ENCODE results near the gene CCDC50.

The CCDC50 gene

GRCh38 chr3:191321019-191321767, 8.0 kb upstream of the CCDC50 start:
- DNase-seq, result no peak

GRCh38 chr3:191324936-191325335, 4.3 kb upstream of the CCDC50 start:
- DNase-seq, result no peak

DNA sequence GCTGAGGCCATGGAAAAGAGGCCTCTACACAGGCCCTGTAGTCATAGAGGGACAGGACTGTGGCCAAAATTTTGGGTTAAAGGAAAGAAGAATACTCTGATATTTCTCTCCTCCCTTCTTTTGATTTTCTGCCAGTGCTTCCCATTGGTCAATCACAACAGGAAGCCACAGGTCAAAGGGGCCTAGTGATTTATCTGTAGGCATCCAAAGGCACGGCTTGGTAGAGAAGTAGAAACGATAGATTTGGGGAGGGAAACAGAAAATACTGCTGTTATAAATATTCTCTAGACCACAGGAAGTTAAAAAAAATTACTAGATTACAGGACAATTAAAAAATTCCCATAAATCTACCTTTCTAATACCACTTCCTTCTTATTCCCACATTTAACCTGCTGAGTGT, 1.7 kb upstream of the CCDC50 start:
- DNase-seq, result no peak

GRCh38 chr3:191328383-191328961, 722 bp upstream of the CCDC50 start:
- DNase-seq, result no peak

GRCh38 chr3:191329654-191330529, 698 bp downstream of the CCDC50 start, which contains the start of gene UTS2B:
UTS2B (minus strand) TSS chr3:191330526; CDS start chr3:191282189, 48,337 bp downstream.
- DNase-seq, result peak in 1 of 2 donors; percentile 16

DNA sequence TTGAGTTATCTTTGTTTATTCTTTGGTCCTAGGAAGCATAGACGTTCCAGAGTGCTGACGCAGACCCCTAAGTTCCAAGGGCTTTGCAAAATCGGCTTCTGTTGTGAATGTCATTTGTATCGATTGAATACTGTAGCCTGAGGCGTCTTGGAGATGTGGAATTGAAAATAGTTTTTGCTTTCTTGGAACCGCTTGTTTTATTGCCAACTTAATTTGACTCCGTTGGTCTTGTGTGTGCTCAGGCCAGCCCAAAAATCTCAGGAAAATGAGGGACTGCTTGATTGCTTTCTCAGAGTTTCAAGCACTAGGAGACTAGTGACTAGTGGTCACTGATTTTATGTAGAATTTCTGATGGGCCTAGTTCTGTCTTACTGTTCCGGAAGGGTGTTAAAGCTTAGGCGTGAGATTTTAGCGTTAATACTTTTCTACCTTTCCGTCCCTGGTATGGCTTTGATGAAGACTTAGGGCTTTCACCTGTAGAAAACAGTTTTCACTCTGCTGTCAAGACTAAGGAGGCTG, 1.4 kb downstream of the CCDC50 start:
- no peak for DNase-seq

DNA sequence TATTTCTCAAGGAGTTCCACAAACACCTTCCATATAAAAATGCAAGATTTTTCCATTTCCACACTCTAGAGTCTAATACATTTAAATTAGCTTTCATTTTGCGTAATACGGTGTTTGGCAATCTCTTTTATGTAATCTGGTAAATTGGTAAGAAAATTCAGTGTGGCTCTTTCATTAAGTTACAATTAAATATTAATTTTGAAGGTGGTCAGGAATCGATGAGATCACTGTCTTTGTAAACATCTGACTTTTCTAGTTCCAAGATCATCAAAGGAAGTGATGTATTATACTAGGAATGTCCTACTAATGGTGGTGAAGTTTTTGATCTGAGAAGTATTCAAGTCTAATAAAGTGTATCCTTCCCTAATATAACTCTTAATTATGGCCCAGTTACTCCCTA, 2.2 kb downstream of the CCDC50 start:
- no peak for DNase-seq

DNA sequence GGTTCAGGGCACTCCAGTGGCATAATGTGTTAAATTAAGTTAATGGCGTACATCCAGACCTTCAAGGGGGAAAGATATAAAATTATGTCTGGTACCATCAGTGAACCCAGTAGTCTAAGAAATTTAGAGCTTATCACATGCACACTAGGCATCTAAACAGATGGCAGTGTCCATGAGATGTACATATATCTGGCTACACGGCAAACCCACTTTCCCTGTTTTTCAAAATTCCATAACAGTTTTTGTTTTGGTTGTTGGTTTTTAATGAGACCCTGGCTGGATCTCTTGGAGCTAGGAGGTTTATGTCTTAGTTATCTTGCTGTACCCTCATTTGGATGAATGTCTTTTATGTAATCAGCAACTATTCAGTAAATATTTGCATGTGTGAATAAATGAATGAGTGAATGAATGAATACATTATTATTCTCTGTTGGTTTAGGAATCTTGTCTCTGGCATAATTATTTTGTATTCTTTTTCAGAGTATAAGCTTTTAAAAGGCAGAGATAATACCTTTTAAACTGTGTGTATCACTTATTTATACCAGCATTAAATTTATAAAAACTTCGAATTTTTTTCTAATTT, 4.2 kb downstream of the CCDC50 start:
- no peak for DNase-seq

DNA sequence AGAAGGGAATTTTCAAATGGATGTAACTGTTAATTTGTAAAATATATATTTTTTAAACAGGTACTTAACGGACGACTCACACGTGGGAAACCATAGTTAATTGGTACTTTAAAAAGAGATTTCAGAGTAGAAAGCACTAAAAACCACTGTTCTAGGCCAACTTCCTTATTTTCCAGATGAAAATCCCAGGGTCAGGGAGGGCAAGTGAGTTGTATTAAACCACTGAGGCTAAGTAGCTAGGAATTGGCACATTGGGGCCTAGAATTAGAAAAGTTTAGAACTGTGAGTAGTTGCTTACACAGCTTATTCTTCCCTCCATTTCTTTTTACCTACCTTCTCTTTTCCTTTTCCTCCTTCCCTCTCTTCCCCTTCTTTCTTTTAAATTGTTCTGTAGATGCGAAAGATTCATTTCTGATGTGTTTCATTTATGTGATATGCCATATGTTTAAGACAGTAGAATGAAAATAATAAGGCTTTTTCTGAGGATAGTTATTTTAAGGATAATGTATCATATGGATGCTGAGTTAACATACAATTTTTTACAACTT, 5.2 kb downstream of the CCDC50 start:
- no peak for DNase-seq

- no peak for DNase-seq
Measured at GRCh38 chr3:191336833-191337232, 7.6 kb downstream of the CCDC50 start.

DNA sequence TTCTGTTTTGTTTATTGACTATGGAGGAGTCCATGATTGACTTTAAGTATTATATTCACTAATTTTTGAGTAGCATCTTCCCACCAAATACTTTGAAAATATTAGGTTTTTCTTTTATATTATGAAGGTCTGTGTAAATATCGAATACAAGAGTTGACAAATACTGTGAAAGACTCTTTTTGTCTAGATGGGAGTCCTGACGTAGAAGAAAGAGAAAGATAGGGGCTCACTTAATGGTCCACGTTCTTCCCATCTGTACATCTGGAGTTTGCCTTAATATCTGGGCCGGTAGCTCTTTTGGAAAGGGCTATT, 8.9 kb downstream of the CCDC50 start:
- DNase-seq, result no peak

DNA sequence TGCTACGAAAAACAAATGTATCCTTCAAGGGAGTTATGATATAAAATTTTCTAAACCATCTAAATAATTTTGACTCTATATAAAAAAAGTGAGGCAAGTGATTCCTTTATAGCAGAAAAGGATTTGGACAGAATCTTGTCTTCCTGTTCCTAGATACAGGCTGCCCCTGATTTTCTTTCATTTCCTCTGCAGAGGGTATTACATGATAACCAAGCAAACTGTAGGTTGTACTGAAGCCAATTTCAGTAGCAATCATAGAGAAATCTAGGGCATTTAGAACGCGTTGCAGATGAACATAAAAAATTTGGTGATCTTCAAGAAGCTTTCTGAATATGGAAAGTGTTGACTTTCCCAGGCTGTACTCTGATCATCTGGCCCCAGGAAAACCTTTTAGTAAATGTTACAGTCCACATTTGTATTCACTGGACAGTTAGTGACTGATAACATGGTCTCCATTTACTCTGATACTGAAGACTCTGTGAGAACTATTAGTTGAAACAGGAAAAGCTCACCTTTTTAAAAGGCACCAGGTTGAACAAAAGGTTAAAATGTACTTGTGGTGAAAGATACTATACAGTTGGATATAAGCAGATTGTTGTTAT, 10.2 kb downstream of the CCDC50 start:
- no peak for DNase-seq

DNA sequence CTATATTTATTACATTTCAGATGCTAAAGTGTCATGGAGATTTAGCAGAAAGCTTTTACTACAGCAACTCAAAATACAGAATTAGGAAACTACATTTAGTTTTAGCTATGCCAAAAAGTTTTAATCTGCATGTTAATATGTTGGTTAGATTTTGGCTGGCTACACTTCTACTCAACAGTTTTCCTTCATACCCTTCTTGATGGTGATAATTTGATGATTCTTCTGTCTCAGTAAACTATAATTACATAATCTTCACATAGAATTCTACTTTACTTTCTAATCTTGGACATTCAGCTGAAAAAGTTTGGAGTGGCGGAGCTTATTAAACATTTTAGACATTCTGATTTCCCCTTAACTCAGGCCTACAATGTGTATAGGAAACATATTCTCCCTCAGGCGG, 11.2 kb downstream of the CCDC50 start:
- DNase-seq, result no peak

GRCh38 chr3:191340966-191341365, 11.8 kb downstream of the CCDC50 start:
- no peak for DNase-seq

DNA sequence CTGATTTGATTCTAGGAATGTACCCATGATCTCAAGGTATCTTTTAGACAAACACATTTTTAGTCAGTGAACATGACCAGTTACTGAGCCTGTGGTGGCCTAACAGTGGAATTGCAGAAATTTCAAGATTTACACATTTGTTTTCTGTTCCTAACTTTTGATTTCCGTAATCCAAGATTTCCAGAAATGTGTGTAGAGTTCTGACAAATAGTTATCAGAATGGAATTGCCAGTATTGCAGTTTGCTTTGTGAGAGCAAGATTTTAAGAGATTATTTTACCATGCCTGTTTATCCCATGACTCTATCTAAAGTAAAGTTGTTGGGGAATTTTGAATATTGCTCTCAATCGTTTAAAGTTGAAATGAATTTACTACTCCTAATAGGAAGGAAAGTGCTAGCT, 12.8 kb downstream of the CCDC50 start:
- DNase-seq, result no peak

DNA sequence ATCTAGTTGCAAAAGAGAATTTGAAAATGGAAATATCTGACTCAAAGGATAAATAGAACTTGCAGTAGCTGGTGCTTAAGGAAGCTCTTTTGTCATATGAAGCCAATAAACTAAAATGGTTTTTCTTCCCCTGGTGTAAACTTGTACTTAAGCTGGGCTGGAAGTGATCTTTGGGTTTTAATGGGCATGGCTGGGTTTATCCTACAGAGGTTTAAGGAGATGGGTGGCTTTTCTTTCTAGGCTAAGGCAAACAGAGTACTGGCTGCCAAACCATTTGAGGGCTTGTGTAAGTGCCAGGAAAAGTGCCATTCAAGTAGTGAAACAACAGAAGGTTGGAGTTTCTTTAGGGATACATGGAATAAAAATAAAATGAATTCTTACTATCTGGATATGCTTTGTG, 13.2 kb downstream of the CCDC50 start:
- DNase-seq, result no peak

DNA sequence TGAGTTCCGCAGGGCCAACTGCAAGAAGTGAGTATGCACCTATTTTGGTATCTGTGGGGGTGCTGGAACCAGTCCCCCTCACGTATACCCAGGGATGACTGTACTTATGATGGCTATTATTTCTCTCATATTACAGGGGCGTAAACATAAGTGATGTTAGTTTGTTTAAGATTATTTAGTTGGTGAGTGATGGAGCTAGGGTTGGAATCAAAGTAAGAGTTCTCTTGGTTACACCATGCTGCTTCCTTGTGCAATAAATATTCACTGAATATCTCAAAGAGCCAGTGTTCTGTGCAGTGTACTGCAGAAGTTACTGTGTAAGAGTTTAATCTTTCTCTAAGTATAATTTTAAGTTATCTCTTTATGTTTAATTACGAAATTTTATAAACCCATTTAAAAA, 13.9 kb downstream of the CCDC50 start:
- no peak for DNase-seq

DNA sequence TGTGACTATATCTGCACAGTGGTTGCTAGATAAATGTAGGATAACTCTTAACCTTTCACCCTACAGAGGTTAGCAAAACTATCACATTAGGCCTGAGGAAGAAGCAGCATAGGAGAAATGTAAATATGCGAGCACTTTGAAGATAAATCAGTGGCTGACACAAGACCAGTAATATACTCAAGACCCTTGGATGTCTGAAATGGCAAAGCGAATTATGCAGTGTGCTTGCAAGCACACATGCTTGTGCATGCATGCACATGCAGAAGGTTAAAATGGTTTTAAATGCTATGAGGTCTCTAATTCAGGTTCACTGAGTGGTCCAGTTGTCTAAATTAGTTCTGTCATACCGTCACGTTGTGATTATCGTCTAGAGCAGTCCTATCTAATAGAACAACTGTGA, 14.7 kb downstream of the CCDC50 start:
- DNase-seq, result no peak

DNA sequence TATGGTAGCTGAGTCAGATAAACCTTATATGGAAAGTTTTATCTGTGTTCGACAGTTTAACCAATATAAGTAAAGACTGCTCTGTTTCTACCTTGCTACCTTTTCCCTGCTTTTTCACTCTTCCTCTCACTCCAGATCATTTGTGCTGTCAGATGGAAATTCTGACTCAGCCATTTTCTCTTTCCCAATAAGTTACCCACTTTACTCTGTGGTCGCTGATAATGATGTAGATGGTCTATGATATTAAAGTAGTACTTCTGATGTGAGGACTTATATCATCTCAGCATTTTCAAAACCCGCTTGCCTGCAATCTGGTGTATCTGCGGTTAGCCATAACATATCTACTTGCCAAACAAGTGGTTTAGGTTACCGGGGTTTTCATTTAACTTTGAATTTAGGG, 16.1 kb downstream of the CCDC50 start:
- no peak for DNase-seq

GRCh38 chr3:191347228-191347627, 18.0 kb downstream of the CCDC50 start:
- DNase-seq, result no peak

GRCh38 chr3:191348098-191348497, 18.9 kb downstream of the CCDC50 start:
- DNase-seq, result no peak

DNA sequence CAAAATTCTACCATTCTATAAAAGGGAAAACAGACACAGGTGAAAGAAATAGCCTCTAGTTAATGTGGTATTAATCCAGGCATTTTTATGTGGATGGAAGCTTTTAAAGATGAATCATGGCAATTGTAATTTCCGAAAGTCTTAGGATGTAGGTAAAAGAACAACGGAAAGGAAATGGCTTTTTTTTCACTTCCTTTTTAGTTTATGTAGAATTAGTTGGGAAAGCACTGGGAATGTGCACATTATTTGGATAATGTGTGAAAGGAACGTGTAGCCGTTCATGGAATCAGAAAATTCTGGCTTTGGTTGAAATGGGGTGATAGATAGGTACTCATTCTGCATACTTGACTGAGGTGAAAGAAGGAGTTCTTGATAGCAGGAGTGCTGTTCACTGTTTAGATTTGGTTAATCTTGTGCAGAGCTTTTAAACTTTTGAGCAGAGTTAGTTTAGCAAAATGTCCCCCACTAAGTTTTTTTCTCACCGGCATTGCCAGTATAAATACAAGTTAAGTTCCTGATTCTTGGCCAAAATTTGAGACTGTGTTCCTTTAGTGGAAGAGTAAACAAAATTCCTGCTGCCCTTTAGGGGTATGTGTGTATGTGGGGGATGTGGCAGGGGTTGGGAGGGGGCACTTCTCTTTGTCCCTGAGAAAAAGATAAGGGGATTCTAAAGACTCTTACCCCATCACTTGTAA, 21.3 kb downstream of the CCDC50 start:
- DNase-seq, result no peak

Data from CD4-positive, alpha-beta T cell treated with Interferon alpha-2 for 1 hour (primary cell).